IMR-90 (cell line): ENCODE results near the gene ALKBH1. TPM values are rescaled to one million over a fixed set of nuclear protein-coding genes. Genes with fewer than 3 reads are reported as not detected.

ENCODE experiments used
- ATAC-seq: fragments of 200-7000 bp; cut with Tn5 transposase; 2 replicates; pipeline ENCODE4 v1.9.1; 2020; ENCODE audit warnings: low read depth, mild to moderate bottlenecking, moderate library complexity
- BruUV-seq: library from RNA; stranded (reverse); fragments of 400-500 nt; replicated peaks from 2 replicates; lab custom pipeline; 2021; lab: Mats Ljungman, UMichigan
- CTCF ChIA-PET: fragments of 300-600 bp; formaldehyde crosslinking; extraction: SDS; loops from one replicate; lab custom pipeline; 2021; ENCODE audit warnings: antibody characterized with exemption; lab: Yijun Ruan, JAX
- POLR2A ChIA-PET: fragments of 300-600 bp; sonication (Branson Sonifier 250); formaldehyde crosslinking; loops from one replicate; lab custom pipeline; 2022; ENCODE audit warnings: antibody characterized with exemption; ENCODE audit not compliant: unreplicated experiment; lab: Charles Lee
- DNase-seq: peaks from one replicate; pipeline ENCODE4 v3.0.0; 2013
- H2AFZ ChIP-seq: replicated peaks from 2 replicates; pipeline ENCODE3; 2013; ENCODE audit warnings: low read length, mild to moderate bottlenecking; ENCODE audit not compliant: poor library complexity
- H2AK5ac ChIP-seq: 2 replicates; pipeline ENCODE4 v1.6.1; 2013; ENCODE audit warnings: low read depth, low read length, inconsistent platforms
- H2AK9ac ChIP-seq: replicated peaks from 2 replicates; pipeline ENCODE3; 2013; ENCODE audit warnings: mild to moderate bottlenecking, low read depth, low read length, moderate library complexity; ENCODE audit not compliant: poor library complexity
- H2BK120ac ChIP-seq: 2 replicates; pipeline ENCODE4 v1.6.1; 2013; ENCODE audit warnings: low read depth, low read length, inconsistent platforms
- H2BK15ac ChIP-seq: 3 replicates; pipeline ENCODE4 v1.6.1; 2013; ENCODE audit warnings: low read depth, low read length, inconsistent platforms
- H2BK20ac ChIP-seq: 2 replicates; pipeline ENCODE4 v1.6.1; 2013; ENCODE audit warnings: low read depth, mild to moderate bottlenecking, inconsistent platforms, low read length, moderate library complexity
- H2BK5ac ChIP-seq: 2 replicates; pipeline ENCODE4 v1.6.1; 2013; ENCODE audit warnings: mild to moderate bottlenecking, low read depth, low read length, inconsistent platforms; ENCODE audit not compliant: poor library complexity, severe bottlenecking
- H3K14ac ChIP-seq: replicated peaks from 2 replicates; pipeline ENCODE4 v1.6.1; 2013; ENCODE audit warnings: low read depth, low read length, inconsistent platforms
- H3K18ac ChIP-seq: 2 replicates; pipeline ENCODE4 v1.6.1; 2013; ENCODE audit warnings: low read depth, low read length, control low read depth
- H3K23ac ChIP-seq: 2 replicates; pipeline ENCODE4 v1.6.1; 2013; ENCODE audit warnings: low read depth, low read length, inconsistent platforms
- H3K27ac ChIP-seq: 2 replicates; pipeline ENCODE4 v1.5.1; 2013; ENCODE audit warnings: mild to moderate bottlenecking, control low read depth, low read length; ENCODE audit not compliant: insufficient read depth
- H3K27me3 ChIP-seq: 2 replicates; pipeline ENCODE4 v1.6.1; 2013; ENCODE audit warnings: low read length; ENCODE audit not compliant: control insufficient read depth, insufficient read depth
- H3K36me3 ChIP-seq: 2 replicates; pipeline ENCODE4 v1.6.1; 2013; ENCODE audit warnings: low read length, mixed read lengths; ENCODE audit not compliant: control insufficient read depth, insufficient read depth
- H3K4ac ChIP-seq: 2 replicates; pipeline ENCODE4 v1.6.1; 2013; ENCODE audit warnings: low read depth, low read length, inconsistent platforms
- H3K4me1 ChIP-seq: 2 replicates; pipeline ENCODE4 v1.6.1; 2013; ENCODE audit warnings: low read length, mixed read lengths; ENCODE audit not compliant: control insufficient read depth, insufficient read depth
- H3K4me2 ChIP-seq: 2 replicates; pipeline ENCODE4 v1.6.1; 2013; ENCODE audit warnings: low read depth, mild to moderate bottlenecking, control low read depth, low read length, moderate library complexity
- H3K4me3 ChIP-seq: 2 replicates; pipeline ENCODE4 v1.5.1; 2013; ENCODE audit warnings: low read depth, mild to moderate bottlenecking, control low read depth, low read length, moderate library complexity; ENCODE audit not compliant: insufficient read depth
- H3K56ac ChIP-seq: 2 replicates; pipeline ENCODE4 v1.6.1; 2013; ENCODE audit warnings: low read length, inconsistent platforms; ENCODE audit not compliant: insufficient read depth; ENCODE audit errors: extremely low read depth
- H3K79me1 ChIP-seq, 2 experiments: 2 replicates each; pipeline ENCODE4 v1.6.1; 2013; ENCODE audit warnings: low read length in 2 of 2, inconsistent platforms in 1 of 2, low read depth in 1 of 2
- H3K9ac ChIP-seq: 2 replicates; pipeline ENCODE4 v1.6.1; 2013; ENCODE audit warnings: low read depth, low read length, control low read depth
- H3K9me1 ChIP-seq: 2 replicates; pipeline ENCODE4 v1.6.1; 2013; ENCODE audit warnings: low read length, inconsistent platforms; ENCODE audit not compliant: insufficient read depth
- H3K9me3 ChIP-seq: 2 replicates; pipeline ENCODE4 v1.6.1; 2013; ENCODE audit warnings: low read length; ENCODE audit not compliant: control insufficient read depth, insufficient read depth
- H4K20me1 ChIP-seq: 2 replicates; pipeline ENCODE4 v1.6.1; 2013; ENCODE audit warnings: low read length, inconsistent platforms; ENCODE audit not compliant: insufficient read depth
- H4K5ac ChIP-seq: 2 replicates; pipeline ENCODE4 v1.6.1; 2013; ENCODE audit warnings: mild to moderate bottlenecking, low read depth, low read length, control low read depth
- H4K8ac ChIP-seq, 2 experiments: 2 replicates each; pipeline ENCODE4 v1.6.1; 2013; ENCODE audit warnings: low read depth in 2 of 2, low read length in 2 of 2, control low read depth in 1 of 2, inconsistent platforms in 1 of 2
- H4K91ac ChIP-seq: 2 replicates; pipeline ENCODE4 v1.6.1; 2013; ENCODE audit warnings: low read depth, low read length, inconsistent platforms; ENCODE audit not compliant: insufficient read depth
- BHLHE40 ChIP-seq: fragments of 150-350 bp; IDR thresholded peaks from 2 replicates; pipeline ENCODE4 v1.6.1; 2016; ENCODE audit warnings: mild to moderate bottlenecking, low read depth, low read length
- CEBPB ChIP-seq: IDR thresholded peaks from 2 replicates; pipeline ENCODE4 v1.6.1; 2012; ENCODE audit warnings: low read depth, low read length, improper control_type of control experiment
- CHD1 ChIP-seq: IDR thresholded peaks from 2 replicates; pipeline ENCODE4 v1.6.1; 2012; ENCODE audit warnings: low read depth, low read length, improper control_type of control experiment
- FOS ChIP-seq: fragments of 150-350 bp; IDR thresholded peaks from 2 replicates; pipeline ENCODE4 v1.6.1; 2016; ENCODE audit warnings: low read depth, low read length
- RAD21 ChIP-seq: IDR thresholded peaks from 2 replicates; pipeline ENCODE4 v1.6.1; 2012; ENCODE audit warnings: low read length, improper control_type of control experiment
- RCOR1 ChIP-seq: IDR thresholded peaks from 2 replicates; pipeline ENCODE4 v1.6.1; 2012; ENCODE audit warnings: mild to moderate bottlenecking, low read length, improper control_type of control experiment; ENCODE audit not compliant: insufficient replicate concordance
- WGBS, 2 experiments: methylation state at CpG; one replicate each; pipeline versions ENCODE4 v1.1.5 to v1.1.7; 2013; ENCODE audit warnings: missing lambda C conversion rate in 2 of 2; ENCODE audit not compliant: insufficient read length in 1 of 2; ENCODE audit errors: extremely low coverage in 2 of 2; 5-methylcytosine and 5-hydroxymethylcytosine counted together
- dilution Hi-C: fragments of 300-500 bp; cut with HindIII; formaldehyde crosslinking; loops from one replicate; pipeline ENCODE4 v1.14.3; 2018; ENCODE audit warnings: low sequenced_read_pairs; ENCODE audit not compliant: unreplicated experiment
- in situ Hi-C: fragments of 300-500 bp; cut with MboI; formaldehyde crosslinking; loops from 3 replicates; pipeline ENCODE4 v1.14.3; 2019; ENCODE audit warnings: low sequenced_read_pairs, inconsistent platforms, mixed read lengths
- intact Hi-C: fragments of 100-400 bp; cut with micrococcal nuclease; formaldehyde crosslinking; loops from 2 replicates; pipeline ENCODE4 v1.10.0; 2022
- polyA plus RNA-seq, 3 experiments: library from polyadenylated mRNA; depleted of rRNA; stranded (reverse); fragments of >200 nt; gene quantifications; 2 replicates each; pipeline ENCODE4 v1.2.3, GENCODE V29; 2012; ENCODE audit warnings: low replicate concordance in 1 of 3
- total RNA-seq: library from RNA; depleted of rRNA; stranded (reverse); fragments of >200 nt; gene quantifications from 2 replicates; pipeline ENCODE4 v1.2.3, GENCODE V29; 2012
- TF ChIP-seq, protein P1 (sequence below): conservative IDR thresholded peaks from 2 replicates; pipeline ENCODE4 v1.5.1; 2012; ENCODE audit warnings: mild to moderate bottlenecking, low read depth, low read length, improper control_type of control experiment
- TF ChIP-seq, protein P2 (sequence below): fragments of 150-350 bp; IDR thresholded peaks from 2 replicates; pipeline ENCODE4 v1.6.1; 2016; ENCODE audit warnings: low read depth, mild to moderate bottlenecking, low read length, moderate library complexity, borderline replicate concordance

The ALKBH1 gene
- total and polyA plus RNA-seq, 2 of the 4 experiments (the other 2 are of a cell fraction) = 10.0 to 10.8 TPM

DNA sequence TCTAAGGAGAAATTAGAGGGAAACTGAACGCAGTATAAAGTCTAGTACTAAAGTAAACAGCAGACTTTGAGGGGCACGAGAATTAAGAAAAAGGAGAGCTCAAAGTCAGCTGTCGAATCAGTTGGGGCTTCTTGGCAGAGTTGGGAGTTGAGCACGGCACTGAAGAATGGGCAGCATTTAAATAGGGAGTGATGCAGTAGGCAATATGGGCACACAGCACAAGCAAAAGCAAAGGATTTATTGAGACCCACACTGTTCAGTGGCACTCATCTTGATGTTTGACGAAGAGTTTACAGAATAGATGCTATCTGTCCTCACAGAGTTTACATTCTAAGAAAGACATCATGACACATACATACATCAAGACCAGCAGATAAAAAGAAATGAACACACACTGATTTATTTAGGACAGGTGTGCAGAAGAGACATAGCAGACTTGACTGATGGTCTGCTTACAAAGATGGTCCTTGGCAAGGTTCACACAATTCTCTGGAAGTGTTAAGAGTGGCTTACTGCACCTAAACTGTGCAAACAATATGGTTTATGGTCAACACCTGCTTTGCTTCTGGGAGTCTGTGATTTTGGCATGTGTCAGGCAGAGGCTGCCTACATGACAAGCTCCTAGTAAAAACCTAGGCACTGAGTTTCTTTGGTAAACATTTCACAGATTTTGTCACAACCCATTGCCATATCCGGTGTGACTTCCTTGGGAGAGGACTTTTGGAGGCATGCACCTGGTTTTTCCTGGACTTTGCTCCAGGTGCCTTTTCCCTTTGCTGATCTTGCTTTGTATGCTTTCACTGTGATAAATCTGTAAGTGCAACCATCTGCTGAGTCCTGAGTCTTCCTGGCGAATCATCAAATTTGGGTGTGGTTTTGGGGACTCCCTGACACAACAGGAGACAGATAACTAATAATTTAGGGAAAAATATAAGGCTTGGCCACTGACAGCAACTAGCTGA, 26.3 kb downstream of the ALKBH1 start (continued):
- TF ChIP-seq CHD1 (no peak), RCOR1 (no peak)

DNA sequence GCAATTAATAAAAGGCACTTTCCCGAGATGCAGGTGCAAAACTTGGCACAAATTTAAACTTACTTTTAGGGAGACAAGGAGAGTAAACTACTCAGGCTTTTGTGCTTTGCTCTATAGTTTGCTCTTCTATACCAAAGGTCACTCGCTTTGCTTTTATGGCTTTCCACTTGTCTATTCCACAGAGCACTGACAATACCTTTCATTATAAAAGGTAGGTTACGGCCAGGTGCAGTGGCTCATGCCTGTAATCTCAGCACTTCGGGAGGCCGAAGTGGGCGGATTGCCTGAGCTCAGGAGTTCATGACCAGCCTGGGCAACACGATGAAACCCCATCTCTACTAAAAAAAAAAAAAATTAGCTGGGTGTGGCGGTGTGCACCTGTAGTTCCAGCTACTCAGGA, 32.9 kb downstream of the ALKBH1 start:
- Histone ChIP-seq H2BK120ac (no peak overlapping the region), H3K23ac (no peak overlapping the region), H3K4me2 (no peak overlapping the region), H2AK9ac (no peak overlapping the region), H3K27me3 (no peaks in the 10 kb centered on the region), H4K8ac (no peak overlapping the region), H3K36me3 (peaks cover 20% of the 10 kb centered on the region), H3K18ac (no peak overlapping the region), H3K9me3 (no peaks in the 10 kb centered on the region), H4K20me1 (no peaks in the 10 kb centered on the region), H2BK20ac (no peak overlapping the region), H2BK5ac (no peak overlapping the region), H2BK15ac (no peak overlapping the region), H3K4ac (no peak overlapping the region), H3K79me1 (no peaks in the 10 kb centered on the region), H2AFZ (no peak overlapping the region), H3K27ac (no peak overlapping the region), H3K4me1 (no peaks in the 10 kb centered on the region), H3K9me1 (0 out of 2 replicates have a peak, but pooled peaks cover 3% of the 10 kb centered on the region), H3K56ac (no peak overlapping the region), H3K14ac (no peak overlapping the region), H4K5ac (no peak overlapping the region), H3K4me3 (no peak overlapping the region), H3K9ac (no peak overlapping the region), H2AK5ac (no peak overlapping the region), H4K91ac (no peak overlapping the region)
- ChIA-PET POLR2A (no interaction called here), CTCF (no interaction called here)
- WGBS, 2 experiments = no CpG with 5 or more reads among the region's 8 CpGs
- dilution Hi-C loops (no loop called here), intact Hi-C loops (no loop called here), in situ Hi-C loops (no loop called here)
- ATAC-seq (no peak), DNase-seq (no peak)
- no peak for TF ChIP-seq RAD21
- no peak for TF ChIP-seq CEBPB
- TF ChIP-seq CHD1 = no peak
- TF ChIP-seq, protein P1, sequence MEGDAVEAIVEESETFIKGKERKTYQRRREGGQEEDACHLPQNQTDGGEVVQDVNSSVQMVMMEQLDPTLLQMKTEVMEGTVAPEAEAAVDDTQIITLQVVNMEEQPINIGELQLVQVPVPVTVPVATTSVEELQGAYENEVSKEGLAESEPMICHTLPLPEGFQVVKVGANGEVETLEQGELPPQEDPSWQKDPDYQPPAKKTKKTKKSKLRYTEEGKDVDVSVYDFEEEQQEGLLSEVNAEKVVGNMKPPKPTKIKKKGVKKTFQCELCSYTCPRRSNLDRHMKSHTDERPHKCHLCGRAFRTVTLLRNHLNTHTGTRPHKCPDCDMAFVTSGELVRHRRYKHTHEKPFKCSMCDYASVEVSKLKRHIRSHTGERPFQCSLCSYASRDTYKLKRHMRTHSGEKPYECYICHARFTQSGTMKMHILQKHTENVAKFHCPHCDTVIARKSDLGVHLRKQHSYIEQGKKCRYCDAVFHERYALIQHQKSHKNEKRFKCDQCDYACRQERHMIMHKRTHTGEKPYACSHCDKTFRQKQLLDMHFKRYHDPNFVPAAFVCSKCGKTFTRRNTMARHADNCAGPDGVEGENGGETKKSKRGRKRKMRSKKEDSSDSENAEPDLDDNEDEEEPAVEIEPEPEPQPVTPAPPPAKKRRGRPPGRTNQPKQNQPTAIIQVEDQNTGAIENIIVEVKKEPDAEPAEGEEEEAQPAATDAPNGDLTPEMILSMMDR = no peak
- no peak for TF ChIP-seq FOS
- TF ChIP-seq, protein P2, sequence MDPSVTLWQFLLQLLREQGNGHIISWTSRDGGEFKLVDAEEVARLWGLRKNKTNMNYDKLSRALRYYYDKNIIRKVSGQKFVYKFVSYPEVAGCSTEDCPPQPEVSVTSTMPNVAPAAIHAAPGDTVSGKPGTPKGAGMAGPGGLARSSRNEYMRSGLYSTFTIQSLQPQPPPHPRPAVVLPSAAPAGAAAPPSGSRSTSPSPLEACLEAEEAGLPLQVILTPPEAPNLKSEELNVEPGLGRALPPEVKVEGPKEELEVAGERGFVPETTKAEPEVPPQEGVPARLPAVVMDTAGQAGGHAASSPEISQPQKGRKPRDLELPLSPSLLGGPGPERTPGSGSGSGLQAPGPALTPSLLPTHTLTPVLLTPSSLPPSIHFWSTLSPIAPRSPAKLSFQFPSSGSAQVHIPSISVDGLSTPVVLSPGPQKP = no peak
- TF ChIP-seq BHLHE40 = no peak
- BruUV-seq = no TSS peak
